ENCODE data around the gene SNCA. TPM values are rescaled to one million over a fixed set of nuclear protein-coding genes. Genes with fewer than 3 reads are reported as not detected.
A peak's percentile ranks its signal among the peaks of the same experiment; 100 is the strongest.

Gene SNCA
- total and polyA plus RNA-seq, 2 of the 8 experiments (the other 6 are each of a cell fraction or from before 2014, with no cell fraction given), result 8.5 to 16.8 TPM

- Histone ChIP-seq H2AK5ac (ENCODE audit: low read depth, low read length) (no peak overlapping the region), H3K23me2 (ENCODE audit: low read depth, low read length) (peaks cover 10% of the 10 kb centered on the region), H2AFZ (ENCODE audit: low read length) (peak overlapping the region; percentile 12; the same call in 1 of the 2 replicates), H4K8ac (ENCODE audit: extremely low read depth, insufficient read depth, low read length) (peak overlapping the region; percentile 12; the same call in 1 of the 2 replicates), H2BK5ac (ENCODE audit: low read depth, low read length) (no peak overlapping the region), H3K4me3 (ENCODE audit: extremely low read depth in 1 of 4, insufficient read depth in 2 of 4, low read depth in 3 of 4, low read length in 4 of 4) (peak overlapping the region; percentile 60 to 73 (median 66)), H3K9ac (replicated peaks in 1 of 4; ENCODE audit: extremely low read depth in 1 of 4, low read depth in 3 of 4, low read length in 3 of 4) (peak overlapping the region in 1 of 4 experiments; percentile 52; a peak in 2 of 7 replicates), H3K27me3 (replicated peaks in 1 of 4; ENCODE audit: control insufficient read depth in 3 of 4, extremely low read depth in 1 of 4, insufficient read depth in 3 of 4, low read length in 3 of 4) (peaks cover 0 to 10% (median 7%) of the 10 kb centered on the region in 4 experiments; a peak in 4 of 7 replicates), H4K5ac (ENCODE audit: insufficient read length, low read depth, low read length) (peak overlapping the region; percentile 44), H3K9me3 (ENCODE audit: insufficient read depth in 2 of 2, low read depth in 1 of 2, low read length in 1 of 2) (no peaks in the 10 kb centered on the region), H3K4ac (replicated peaks; ENCODE audit: insufficient read length, low read depth, low read length) (no peak overlapping the region), H4K91ac (replicated peaks; ENCODE audit: insufficient read length, low read length) (no peak overlapping the region), H3K14ac (ENCODE audit: insufficient read length) (no peak overlapping the region), H2BK120ac (replicated peaks; ENCODE audit: low read depth, low read length) (no peak overlapping the region), H2BK20ac (ENCODE audit: low read length) (no peak overlapping the region), H2BK12ac (ENCODE audit: low read depth, low read length) (no peak overlapping the region), H4K20me1 (replicated peaks in 1 of 2; ENCODE audit: control insufficient read depth in 1 of 2, insufficient read depth in 2 of 2, low read length in 2 of 2) (no peaks in the 10 kb centered on the region), H3K4me2 (ENCODE audit: insufficient read depth in 1 of 2, low read depth in 2 of 2, low read length in 2 of 2) (peak overlapping the region; percentile 89 to 96), H3K18ac (ENCODE audit: extremely low read depth, low read length) (no peak overlapping the region), H2BK15ac (ENCODE audit: low read length) (no peak overlapping the region), H3K79me1 (ENCODE audit: low read depth, low read length) (no peaks in the 10 kb centered on the region; the same call in 1 of the 2 replicates), H3K27ac (ENCODE audit: low read depth, low read length) (no peak overlapping the region), H3K4me1 (replicated peaks in 1 of 4; ENCODE audit: control insufficient read depth in 3 of 4, insufficient read depth in 4 of 4, low read length in 3 of 4) (peaks cover 0 to 7% (median 2%) of the 10 kb centered on the region in 4 experiments; a peak in 3 of 7 replicates), H3K79me2 (ENCODE audit: control insufficient read depth in 1 of 2, insufficient read depth in 2 of 2, low read length in 2 of 2) (no peaks in the 10 kb centered on the region), H3K36me3 (ENCODE audit: control insufficient read depth in 2 of 4, insufficient read depth in 4 of 4, low read length in 3 of 4) (peaks cover 0 to 2% (median 0%) of the 10 kb centered on the region in 4 experiments; a peak in 1 of 8 replicates), H3K23ac (ENCODE audit: insufficient read length) (no peak overlapping the region), H3K56ac (replicated peaks; ENCODE audit: insufficient read length, low read depth, low read length) (no peak overlapping the region)
- POLR2A ChIA-PET (ENCODE audit: partially characterized antibody), result no interaction called here
- no peak for FAIRE-seq
- DNase-seq (ENCODE audit: low read depth in 1 of 2, low spot score in 2 of 2), result peak in 1 of 2 experiments; percentile 65
- WGBS, 2 experiments (ENCODE audit: extremely low coverage in 1 of 2, insufficient coverage in 1 of 2, insufficient read length in 1 of 2, insufficient replicate concordance in 2 of 2, low coverage in 1 of 2, low lambda C conversion rate in 2 of 2, missing lambda C conversion rate in 1 of 2), result 4% methylated on average over 33 of the region's 33 CpGs; no CpG with 5 or more reads in 1 of the 2 experiments
- TF ChIP-seq ATF3 (IDR thresholded peaks at IDR 0.05; ENCODE audit: insufficient read depth, low read depth, low read length) (no peak), SUZ12 (IDR thresholded peaks at IDR 0.05; ENCODE audit: low read length) (peak; percentile 35; the same call in 1 of the 2 replicates), NRF1 (IDR thresholded peaks at IDR 0.05; ENCODE audit: low read depth, low read length) (no peak), RBBP5 (IDR thresholded peaks at IDR 0.05; ENCODE audit: borderline replicate concordance, low read depth, low read length) (no peak), SP1 (IDR thresholded peaks at IDR 0.05; ENCODE audit: low read depth, low read length) (no peak), GABPA (IDR thresholded peaks at IDR 0.05; ENCODE audit: borderline replicate concordance, insufficient read depth, low read length) (no peak), KDM4A (IDR thresholded peaks at IDR 0.05; ENCODE audit: low read depth, low read length, severe bottlenecking) (peak; percentile 55)
- CTCF ChIA-PET (ENCODE audit: partially characterized antibody), result no interaction called here
Measured at GRCh38 chr4:89836031-89836745, 773 bp downstream of the SNCA start.
